ENCODE measurements around the gene TSPAN9. TPM values are rescaled to one million over a fixed set of nuclear protein-coding genes. Genes with fewer than 3 reads are reported as not detected.

Gene TSPAN9
- polyA plus RNA-seq, 1 experiment: 67.0 TPM

DNA sequence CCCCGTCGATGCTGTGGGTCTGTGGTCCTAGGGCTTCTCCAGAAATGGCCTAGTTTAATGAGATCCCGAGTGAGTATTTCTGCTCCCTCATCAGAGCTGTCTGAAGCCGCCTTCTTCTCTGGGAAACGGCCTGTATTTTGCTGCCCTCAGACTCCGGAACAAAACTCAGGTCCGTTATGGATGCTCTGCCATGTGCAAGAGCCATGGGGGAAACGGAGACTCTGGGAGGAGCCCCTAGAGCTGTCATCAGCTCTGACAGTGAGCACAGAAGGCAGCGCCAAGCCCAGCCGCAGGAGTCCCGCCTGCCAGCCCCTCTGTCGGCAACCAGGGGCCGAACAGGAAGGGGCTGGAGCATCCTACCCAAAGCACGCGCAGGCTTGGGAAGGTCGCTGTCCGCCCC, 221.4 kb downstream of the TSPAN9 start:
- Histone ChIP-seq H3K27me3 (ENCODE audit: control insufficient read depth, insufficient read depth, low read length) (no peaks in the 10 kb centered on the region), H3K4me3 (ENCODE audit: low read depth, low read length) (no peak overlapping the region), H3K36me3 (ENCODE audit: control insufficient read depth, insufficient read depth, low read length) (no peaks in the 10 kb centered on the region)
- CTCF ChIA-PET: interaction anchor here (0.6 to 5.3 kb wide), 14 partner anchors 9 to 507 kb away, joined by 3 to 134 read pairs (median 23); no protein-coding TSS in a partner anchor
- no peak for DNase-seq (ENCODE audit: low read depth)
- TF ChIP-seq, protein P1, sequence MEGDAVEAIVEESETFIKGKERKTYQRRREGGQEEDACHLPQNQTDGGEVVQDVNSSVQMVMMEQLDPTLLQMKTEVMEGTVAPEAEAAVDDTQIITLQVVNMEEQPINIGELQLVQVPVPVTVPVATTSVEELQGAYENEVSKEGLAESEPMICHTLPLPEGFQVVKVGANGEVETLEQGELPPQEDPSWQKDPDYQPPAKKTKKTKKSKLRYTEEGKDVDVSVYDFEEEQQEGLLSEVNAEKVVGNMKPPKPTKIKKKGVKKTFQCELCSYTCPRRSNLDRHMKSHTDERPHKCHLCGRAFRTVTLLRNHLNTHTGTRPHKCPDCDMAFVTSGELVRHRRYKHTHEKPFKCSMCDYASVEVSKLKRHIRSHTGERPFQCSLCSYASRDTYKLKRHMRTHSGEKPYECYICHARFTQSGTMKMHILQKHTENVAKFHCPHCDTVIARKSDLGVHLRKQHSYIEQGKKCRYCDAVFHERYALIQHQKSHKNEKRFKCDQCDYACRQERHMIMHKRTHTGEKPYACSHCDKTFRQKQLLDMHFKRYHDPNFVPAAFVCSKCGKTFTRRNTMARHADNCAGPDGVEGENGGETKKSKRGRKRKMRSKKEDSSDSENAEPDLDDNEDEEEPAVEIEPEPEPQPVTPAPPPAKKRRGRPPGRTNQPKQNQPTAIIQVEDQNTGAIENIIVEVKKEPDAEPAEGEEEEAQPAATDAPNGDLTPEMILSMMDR (IDR thresholded peaks at IDR 0.05; ENCODE audit: insufficient read depth, low read depth, low read length): no peak
- POLR2A ChIA-PET: no interaction called here

DNA sequence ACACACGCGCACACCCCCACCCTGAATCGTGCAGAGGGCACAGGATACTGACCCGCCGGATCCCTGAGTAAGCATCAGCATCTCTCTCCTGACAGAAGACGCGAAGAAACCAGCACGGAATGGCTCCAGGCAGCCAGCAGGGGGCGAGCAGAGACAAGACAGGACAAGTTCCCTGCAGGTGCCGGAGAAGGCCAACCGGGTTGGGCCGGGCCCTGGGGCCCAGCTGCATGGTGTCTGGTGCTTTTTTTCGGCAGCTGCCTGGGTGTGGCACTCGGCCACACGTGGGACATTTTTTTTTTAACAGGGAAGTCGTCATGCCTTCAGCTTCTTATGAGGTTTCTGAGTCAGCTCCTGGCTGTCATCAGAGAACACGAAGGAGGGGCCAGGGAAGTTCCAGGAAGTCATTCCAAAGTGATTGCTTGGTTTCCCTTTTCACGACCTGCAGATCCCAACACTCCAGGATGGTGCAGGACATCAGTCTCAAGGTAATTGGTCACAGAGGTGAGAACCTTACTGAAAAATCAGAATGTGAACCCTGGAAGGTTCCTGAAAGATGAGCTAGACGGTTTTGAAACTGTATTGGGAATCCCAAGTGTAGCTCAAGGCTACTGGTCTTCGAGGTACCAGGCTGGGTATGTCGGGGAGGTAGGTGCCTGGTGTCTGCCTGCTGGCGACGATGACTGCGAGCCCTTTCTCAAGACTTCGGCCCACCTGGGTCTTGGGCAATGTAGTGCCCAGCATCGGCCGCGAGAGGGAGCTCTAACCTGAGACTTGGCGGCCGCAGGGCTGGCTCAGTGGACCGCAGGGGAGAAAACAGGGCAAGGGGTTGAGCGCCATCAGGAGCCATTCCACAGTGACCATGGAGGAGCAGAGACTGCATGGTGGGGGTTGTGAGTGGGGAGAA, 223.0 kb downstream of the TSPAN9 start:
- Histone ChIP-seq H3K27me3 (ENCODE audit: control insufficient read depth, insufficient read depth, low read length) (no peaks in the 10 kb centered on the region), H3K4me3 (ENCODE audit: low read depth, low read length) (peak overlapping the region; percentile 10; the same call in 1 of the 2 replicates), H3K36me3 (ENCODE audit: control insufficient read depth, insufficient read depth, low read length) (no peaks in the 10 kb centered on the region)
- POLR2A ChIA-PET: no interaction called here
- TF ChIP-seq, protein P1 (IDR thresholded peaks at IDR 0.05; ENCODE audit: insufficient read depth, low read depth, low read length): peak; percentile 99
- DNase-seq (ENCODE audit: low read depth): peak; percentile 95
- CTCF ChIA-PET: interaction anchor here (0.6 to 5.3 kb wide), 86 partner anchors 7 to 977 kb away, joined by 3 to 134 read pairs (median 4); no protein-coding TSS in a partner anchor

DNA sequence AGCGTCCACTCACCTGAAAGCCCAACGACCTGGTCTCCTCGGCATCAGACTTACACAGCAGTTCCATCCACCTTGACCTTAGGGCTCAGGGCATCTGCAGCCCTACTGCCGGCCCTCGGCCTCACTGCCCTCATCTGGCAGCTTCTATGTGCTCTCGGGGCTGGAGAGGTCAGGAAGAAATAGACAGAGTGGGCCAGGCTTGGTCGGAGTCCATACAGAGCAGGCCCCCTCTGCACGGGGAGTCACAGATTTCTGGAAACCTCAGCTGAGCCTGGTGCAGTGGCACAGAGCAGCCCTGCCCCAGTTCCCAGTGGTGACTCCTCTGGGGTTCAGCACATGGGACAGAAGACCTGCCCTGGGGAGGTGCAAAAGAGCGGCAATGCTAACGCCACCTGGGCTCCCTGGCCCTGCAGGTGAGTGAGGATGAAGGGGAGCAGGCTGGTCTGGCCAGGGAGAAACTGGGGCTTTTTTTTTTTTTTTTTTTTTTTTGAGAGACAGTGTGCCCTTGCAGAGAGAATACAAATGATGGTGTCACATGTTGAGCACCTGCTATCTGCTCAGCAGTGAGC, 223.7 kb downstream of the TSPAN9 start:
- no peaks in the 10 kb centered on the region for H3K36me3 ChIP-seq (ENCODE audit: control insufficient read depth, insufficient read depth, low read length)
- DNase-seq (ENCODE audit: low read depth): no peak
- H3K27me3 ChIP-seq (ENCODE audit: control insufficient read depth, insufficient read depth, low read length): no peaks in the 10 kb centered on the region
- CTCF ChIA-PET: interaction anchor here (1.0 to 5.3 kb wide), 54 partner anchors 12 to 976 kb away, joined by 3 to 134 read pairs (median 6); no protein-coding TSS in a partner anchor
- TF ChIP-seq, protein P1 (IDR thresholded peaks at IDR 0.05; ENCODE audit: insufficient read depth, low read depth, low read length): no peak
- POLR2A ChIA-PET: no interaction called here
- no peak overlapping the region for H3K4me3 ChIP-seq (ENCODE audit: low read depth, low read length)

- DNase-seq (ENCODE audit: low read depth): no peak
- TF ChIP-seq, protein P1 (IDR thresholded peaks at IDR 0.05; ENCODE audit: insufficient read depth, low read depth, low read length): no peak
Measured at GRCh38 chr12:3302401-3303041, 225.3 kb downstream of the TSPAN9 start.

More at GRCh38 chr12:3302401-3303041, 225.3 kb downstream of the TSPAN9 start:
- no peak overlapping the region for H3K4me3 ChIP-seq (ENCODE audit: low read depth, low read length)
- ChIA-PET POLR2A (no interaction called here), CTCF (interaction anchor here (1.1 to 5.3 kb wide), 5 partner anchors 10 to 471 kb away, joined by 3 to 134 read pairs (median 46); no protein-coding TSS in a partner anchor)
- no peaks in the 10 kb centered on the region for H3K36me3 ChIP-seq (ENCODE audit: control insufficient read depth, insufficient read depth, low read length)
- 0 out of 2 replicates have a peak, but pooled peaks cover 2% of the 10 kb centered on the region for H3K27me3 ChIP-seq (ENCODE audit: control insufficient read depth, insufficient read depth, low read length)
